HG02970 (cell line): ENCODE results near the gene ITPRIPL2.

Experiments
- ATAC-seq: cut with Tn5 transposase; IDR thresholded peaks from one replicate; pipeline ENCODE4 v1.9.1; 2021; ENCODE audit warnings: mild to moderate bottlenecking, moderate library complexity, moderate number of reproducible peaks; ENCODE audit not compliant: unreplicated experiment, low FRiP score

The ITPRIPL2 gene

DNA sequence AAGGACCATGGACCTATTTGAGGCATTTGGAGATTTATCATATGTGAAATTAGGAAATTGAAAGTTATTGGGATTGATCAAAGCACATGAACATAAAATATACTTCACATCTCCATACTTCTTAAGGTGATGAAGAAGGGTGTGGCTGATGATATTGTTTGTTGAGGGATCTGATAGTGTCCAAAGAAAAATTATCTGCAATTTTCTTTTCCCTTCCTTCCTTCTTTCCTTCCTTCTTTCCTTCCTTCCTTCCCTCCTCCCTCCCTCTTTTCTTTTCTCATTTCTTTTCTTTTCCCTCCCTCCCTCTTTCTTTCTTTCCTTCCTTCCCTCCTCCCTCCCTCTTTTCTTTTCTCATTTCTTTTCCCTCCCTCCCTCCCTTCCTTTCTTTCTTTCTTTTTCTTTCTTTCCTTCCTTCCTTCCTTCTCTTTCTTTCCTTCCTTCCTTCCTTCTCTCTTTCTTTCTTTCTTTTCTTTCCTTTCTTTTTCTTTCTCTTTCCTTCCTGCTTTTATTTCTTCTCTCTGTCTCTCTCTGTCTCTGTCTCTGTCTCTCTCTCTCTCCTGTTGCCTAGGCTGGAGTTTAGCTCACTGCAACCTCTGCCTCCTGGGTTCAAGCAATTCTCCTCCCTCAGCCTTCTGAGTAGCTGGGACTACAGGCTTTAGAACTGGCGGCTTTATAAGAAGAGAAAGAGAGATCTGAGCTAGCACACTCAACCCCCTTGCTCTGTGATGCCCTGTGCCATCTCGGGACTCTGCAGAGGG, 20.9 kb upstream of the ITPRIPL2 start:
- ATAC-seq = no peak

DNA sequence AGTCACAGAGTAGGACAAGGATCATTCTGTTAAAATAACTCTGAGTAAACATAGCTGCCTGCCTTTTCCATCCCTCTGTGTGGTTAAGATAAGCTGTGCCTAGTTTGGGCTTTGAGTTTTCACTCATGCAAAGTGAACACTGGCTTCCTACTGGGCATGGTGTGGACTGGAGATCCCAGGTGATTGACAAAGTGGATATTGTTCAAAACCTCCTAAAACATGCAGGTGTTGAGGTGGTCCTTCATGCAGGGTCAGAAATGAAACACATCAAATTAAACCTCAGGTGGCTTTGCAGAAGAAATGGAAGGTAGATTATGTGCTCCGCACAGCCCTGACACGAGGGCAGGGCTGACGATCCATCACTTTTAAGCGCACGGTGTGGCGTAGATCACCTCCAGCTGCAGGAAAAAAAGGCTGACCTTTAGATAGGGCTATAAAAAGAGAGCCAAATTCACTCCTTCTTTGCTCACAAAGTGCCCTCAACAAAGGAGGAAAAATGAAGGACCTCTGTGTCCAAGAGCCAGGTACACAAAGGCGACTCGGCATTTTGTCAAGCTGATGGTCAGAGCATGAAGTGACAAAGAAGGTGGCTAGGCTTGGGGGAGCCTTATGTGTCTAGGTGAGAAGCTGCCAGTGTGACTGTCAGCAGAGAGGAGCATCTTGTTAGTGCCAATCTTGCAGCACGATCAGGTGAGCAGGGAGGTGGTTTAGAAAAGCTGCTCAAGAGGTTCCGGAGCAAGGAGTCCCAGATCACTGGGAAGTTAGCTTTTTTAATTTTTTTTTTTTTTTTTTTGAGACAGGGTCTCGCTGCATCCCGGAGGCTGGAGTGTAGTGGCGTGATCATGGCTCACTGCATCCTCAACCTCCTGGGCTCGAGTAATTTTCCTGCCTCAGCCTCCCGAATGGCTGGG, 19.9 kb upstream of the ITPRIPL2 start:
- ATAC-seq = no peak

DNA sequence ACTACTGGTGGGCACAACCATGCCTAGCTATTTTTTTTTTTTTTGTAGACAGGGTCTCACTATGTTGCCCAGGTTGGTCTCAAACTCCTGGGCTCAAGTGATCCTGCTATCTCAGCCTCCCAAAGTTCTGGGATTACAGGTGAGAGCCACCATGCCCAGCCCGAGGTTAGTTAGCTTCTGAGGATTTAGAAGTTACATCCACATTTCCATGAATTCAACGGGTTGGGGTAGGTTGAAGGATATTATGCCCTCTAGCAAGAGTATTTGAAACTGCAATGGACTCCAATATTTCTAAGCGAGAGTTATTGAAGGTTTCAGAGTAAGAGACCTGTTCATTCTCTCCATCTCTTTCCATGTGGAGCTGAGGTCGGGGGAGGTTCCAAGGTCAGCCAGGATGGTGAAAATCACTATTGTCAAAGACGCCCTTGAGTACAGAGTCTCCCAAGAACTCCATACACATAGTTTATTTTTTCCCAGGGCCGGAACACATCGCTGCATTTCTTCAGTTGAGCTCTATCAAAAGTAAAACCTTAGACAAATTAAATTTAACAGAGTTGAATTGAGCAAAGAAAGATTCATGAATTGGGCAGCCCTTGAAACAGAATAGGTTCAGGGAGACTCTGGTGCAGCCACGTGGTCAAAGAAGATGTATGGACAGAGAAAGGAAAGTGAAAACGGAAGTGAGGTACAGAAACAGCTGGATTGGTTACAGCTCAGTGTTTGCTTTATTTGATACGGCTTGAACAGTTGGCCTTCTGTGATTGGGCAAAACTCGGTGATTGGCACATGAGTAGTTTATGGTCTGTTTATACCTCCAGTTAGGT, 19.0 kb upstream of the ITPRIPL2 start:
- no peak for ATAC-seq

DNA sequence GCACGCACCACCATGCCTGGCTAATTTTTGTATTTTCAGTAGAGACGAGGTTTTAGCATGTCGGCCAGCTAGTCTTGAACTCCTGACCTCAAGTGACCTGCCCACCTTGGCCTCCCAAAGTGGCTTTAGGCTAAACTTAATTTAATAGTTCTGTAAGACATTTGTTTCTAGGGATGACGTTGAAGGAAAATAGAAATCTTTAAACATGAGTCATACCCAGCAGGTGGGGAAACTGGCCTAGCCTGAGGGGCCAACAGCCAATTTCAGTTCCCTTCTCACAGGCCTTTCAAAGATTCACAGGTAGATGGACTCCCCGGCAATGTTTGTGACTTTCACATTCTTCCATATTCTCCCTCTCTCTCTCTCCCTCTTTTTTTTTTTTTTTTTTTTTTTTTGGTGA, 18.1 kb upstream of the ITPRIPL2 start:
- ATAC-seq = no peak

DNA sequence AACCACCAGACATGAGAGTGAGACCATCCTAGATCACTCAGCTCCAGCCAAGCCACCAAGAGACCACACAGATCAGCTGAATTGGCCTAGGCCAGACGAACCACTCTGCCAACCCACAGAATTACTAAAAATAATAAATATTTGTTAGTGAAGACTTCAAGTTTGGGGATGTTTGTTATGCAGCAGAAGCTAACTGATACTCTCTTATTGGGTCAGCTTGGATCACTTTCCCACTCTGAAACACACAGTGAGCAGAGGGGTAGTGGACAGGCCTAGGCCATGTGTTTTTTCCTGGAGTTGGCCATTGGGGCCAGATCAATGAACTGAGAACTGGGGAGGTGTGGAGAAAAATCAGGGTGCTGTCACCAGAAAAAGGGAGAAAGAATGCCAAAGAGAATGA, 15.6 kb upstream of the ITPRIPL2 start:
- no peak for ATAC-seq

DNA sequence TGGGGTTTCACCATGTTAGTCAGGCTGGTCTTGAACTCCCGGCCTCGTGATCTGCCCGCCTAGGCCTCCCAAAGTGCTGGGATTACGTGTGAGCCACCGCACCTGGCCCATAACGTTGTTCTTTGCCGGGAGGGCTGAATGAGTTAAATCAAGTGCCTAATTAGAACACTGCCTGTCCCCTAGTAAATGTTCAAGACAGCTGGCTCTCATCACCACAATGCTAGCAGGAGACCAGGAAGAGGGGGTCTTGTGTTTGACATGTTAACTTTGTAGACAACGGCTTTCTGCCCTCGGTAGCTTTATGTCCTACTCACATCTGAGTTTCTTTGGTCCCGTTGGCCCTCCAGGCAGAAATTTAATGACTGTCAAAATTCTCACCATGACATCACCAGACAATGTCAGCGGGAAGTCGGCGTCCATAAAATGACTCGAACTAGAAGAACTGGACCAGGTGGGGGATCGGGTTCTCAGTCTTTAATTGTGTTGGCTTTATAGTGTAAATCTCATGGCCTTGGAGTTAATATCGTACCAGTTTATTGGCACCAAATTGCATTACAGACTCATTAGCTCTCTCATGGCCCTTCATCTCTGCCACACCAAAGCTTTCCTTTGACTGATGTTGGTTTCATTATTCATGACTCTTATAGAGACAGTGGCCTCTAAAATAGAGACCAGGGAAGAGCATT, 11.4 kb upstream of the ITPRIPL2 start:
- no peak for ATAC-seq

DNA sequence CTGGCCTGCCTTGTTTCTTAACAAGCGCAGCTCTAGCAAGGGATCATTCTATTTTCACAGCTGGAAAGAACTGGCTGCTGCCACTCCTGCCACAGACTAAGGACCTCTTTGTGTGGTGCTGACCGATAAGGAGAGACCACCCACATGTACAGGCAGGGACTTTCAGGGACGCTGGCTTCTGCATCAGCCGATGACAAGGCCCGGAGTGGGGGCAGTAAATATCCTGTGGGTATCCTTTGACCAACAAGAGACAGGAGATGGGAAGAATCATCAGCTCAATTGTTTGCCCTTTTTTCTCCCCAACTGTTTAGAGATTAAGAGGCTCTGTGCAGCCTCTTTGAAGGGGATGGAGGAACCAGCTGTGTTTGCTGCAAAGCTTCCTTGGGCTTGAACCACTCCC, 9.2 kb upstream of the ITPRIPL2 start:
- ATAC-seq = no peak

DNA sequence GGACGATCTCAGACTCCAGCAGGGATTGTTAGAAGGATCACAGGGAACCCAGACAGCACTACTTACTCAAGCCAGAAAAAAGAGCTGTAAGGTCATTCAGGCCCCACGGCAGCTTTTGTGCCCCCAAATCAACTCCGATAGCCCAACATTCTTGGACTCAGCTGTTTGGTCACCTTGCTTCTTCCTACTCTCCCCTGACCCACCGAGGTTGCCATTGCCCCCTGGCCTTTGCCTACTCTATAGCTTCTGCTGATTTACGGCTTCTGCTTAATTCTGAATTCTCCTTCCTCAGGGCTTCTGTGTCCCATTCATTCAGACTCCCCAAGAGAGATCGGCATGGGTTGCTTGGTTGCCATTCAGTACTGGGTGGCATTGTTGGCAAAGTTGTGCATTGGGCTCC, 8.6 kb upstream of the ITPRIPL2 start:
- ATAC-seq = no peak

DNA sequence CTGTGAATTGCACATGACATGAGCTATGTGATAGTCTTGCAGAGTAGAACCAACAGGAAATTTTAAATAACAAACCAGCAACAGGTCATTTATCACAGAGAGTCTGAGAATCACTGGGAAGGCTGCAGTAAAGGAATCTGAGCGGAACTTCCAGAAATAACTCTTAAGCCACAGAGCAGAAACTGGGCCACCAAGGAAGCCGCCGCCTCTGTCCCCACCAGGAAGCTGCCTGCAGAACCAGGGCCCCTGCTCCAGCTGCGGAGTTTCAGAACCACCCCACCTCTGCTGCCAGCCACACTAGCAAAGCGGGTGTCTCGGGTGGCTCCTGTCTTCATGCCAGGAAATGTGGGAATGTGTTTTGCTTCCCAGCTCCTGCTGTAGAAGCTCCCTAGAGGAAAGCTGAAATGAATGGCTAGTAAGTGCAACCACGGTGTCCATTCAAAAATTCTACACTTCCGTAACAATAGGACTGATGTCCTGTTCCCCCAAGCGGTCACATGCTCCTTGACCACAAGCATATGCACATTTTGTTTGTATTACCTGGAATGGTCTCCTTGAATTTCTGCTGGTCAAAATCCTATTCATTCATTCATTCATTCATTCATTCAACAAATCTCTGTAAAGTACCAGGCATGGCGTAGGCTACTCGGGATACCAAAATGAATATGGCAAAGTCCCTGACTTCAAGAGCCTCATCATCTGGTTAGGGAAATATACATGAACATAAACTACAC, 7.7 kb upstream of the ITPRIPL2 start:
- ATAC-seq = no peak

DNA sequence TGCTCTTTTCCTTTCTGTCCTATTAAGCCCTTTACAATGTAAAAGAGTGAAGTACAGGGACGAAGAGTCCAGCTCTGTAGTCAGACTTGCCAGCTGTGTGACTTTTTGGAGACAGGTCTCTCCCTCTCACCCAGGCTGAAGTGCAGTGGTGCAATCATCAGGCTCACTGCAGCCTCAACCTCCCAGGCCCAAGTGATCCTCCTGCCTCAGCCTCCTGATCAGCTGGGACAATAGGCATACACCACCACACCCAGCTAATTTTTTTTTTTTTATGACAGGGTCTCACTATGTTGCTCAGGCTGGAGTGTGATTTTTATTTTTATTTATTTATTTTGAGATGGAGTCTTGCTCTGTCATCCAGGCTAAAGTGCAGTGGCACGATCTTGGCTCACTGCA, 7.1 kb upstream of the ITPRIPL2 start:
- no peak for ATAC-seq

DNA sequence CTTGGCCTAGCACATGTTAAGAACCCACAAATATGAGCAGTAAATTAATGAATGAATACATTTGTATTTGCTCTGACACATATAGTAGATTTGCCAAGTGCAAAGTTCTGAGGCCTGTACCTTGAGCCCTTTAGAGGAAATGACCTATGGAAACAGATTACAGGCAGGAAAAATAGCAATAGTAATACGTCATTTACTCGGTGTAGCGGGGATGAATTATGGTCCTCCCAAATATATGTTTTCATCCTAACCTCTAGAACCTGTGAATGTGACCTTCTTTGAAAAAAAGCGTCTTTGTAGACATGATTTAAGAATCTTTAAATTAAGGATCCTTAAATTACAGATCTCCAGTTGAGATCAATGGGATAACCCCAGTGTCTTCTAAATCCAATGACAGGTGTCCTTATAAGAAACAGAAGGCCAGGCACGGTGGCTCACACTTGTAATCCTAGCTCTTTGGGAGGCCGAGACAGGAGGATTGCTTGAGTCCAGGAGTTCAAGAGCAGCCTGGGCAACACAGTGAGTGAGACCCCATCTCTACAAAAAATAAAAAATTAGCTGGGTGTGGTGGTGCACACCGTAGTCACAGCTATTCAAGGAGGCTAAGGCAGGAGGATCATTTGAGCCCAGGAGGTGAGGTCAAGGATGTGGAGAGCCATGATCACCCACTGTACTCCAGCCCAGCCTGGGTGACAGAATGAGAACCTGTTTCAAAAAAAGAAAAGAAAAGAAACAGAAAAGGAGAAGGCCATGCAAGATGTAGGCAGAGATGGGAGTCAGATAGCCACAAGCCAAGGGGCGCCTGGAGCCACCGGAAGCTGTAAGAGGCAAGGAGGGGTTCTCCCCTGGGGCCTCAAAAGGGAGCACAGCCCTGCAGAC, 5.1 kb upstream of the ITPRIPL2 start:
- no peak for ATAC-seq

DNA sequence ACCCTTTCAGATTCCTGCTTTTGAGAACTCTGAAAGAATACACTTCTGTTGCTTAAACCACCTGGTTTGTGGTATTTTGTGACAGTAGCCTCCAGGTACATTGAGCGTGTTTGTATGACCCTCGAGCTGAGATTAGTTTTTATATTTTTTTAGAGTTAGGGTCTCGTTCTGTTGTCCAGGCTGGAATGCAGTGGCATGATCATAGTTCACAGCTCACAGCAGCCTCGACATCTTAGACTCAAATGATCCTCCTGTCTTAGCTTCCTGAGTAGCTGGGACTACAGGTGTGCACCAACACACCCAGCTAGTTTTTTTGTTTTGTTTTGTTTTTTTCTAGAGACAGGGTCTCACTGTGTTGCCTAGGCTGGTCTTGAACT, 4.5 kb upstream of the ITPRIPL2 start:
- no peak for ATAC-seq

DNA sequence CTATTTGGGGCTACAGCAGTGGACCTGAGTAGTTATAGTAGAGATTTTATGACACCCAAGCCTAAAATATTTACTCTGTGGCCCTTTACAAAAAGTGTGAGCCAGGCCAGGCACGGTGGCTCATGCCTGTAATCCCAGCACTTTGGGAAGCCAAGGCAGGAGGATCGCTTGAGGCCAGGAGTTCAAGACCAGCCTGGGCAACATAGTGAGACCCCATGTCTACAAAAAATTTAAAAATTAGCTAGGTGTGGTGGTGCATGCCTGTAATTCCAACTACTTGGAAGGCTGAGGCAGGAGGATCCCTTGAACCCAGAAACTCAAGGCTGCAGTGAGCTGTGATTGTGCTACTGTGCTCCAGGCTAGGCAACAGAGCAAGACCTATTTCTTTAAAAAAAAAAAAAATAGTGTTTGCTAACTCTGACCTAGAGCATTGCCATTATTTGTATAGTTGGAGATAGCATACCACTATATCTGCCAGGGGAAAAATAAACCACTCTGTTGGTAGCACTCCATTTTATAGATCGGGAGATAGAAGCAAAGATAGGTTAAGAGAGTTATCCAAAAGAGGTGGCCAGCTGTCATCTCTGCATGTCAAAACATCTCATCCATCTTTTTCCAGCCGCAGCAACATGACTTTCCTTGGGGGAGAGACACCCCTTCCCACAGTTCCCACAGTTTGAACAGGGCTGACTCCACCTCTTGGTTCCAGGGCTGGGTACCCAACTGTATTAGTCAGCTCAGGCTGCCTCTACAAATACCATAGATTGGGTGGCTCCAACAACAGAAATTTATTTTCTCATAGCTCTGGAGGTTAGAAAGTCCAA, 3.0 kb upstream of the ITPRIPL2 start:
- ATAC-seq = no peak

DNA sequence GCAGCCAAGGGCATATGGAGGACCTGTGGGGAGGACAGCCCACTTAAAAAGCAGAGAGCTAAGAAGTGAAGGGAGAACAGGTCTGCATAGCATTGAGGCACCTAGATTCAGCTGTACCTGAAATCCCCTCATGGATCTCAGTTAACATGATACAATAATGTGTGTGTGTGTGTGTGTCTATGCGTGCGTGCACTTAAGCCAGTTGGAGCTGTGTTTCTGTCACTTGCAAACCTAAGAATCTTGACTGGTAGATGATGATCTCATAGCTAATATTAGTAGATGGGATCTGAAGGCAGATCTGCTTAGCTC, 1.7 kb upstream of the ITPRIPL2 start:
- ATAC-seq = no peak

DNA sequence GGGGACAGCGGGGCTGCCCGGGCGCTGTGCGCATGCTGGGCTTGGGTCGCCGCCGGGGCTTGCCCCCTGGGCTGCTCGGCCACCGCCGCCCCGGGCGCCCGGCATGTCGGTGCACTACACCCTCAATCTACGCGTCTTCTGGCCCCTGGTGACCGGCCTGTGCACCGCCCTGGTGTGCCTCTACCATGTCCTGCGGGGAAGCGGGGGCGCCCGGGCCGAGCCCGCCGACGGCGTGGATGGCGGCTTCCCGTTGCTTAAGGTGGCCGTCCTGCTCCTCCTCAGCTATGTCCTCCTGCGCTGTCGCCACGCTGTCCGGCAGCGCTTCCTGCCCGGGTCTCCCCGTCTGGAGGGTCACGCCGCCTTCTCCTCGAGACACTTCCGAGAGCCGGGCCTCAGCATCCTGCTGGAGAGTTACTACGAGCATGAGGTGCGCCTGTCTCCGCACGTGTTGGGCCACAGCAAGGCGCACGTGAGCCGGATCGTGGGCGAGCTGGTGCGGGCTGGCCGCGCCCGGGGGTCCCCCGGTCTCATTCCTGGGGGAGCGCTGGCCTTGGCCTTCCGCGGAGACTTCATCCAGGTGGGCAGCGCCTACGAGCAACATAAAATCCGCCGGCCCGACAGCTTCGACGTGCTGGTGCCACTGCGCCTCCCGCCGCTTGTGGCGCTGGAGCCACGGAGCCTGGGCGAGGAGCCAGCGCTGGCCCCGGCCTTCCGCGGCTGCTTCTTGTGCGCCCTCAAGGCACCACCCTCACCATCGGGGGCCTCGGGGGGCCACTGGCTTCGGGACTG, 789 bp downstream of the ITPRIPL2 start:
- ATAC-seq = no peak

DNA sequence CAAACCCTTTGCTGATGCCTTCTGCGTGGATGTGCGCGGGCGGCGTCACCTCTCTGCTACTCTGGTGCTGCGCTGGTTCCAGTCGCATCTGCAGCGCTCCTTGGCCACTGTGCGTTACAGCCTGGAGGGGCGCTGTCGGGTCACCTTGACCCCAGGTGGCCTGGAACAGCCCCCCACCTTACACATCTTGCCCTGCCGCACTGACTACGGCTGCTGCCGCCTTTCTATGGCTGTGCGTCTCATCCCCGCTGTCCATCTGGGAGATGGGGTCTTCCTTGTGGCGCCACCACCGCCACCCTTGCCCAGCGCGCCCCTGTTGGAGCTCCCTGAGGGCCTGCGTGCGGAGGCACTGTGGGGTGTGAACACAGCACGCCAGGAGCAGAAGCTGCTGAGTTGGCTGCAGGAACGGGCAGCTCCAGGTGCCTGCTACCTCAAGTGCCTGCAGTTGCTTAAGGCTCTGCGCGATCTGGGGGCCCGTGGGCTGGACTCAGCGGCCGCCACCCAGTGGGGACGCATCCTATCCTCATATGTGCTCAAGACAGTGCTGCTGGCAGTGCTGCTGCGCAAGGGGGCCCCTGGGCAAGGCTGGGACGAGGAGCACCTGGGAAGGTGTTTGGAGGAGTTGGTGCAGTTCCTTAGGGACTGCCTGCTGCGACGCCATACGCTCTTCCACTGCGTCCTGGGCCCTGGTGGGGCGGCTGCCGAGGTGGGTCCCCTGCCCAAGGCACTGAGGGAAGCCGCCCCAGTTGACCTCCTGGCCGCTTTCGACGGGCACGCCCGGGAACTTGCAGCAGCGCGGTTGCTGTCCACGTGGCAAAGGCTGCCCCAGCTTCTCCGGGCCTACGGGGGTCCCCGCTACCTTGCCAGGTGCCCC, 1.6 kb downstream of the ITPRIPL2 start:
- no peak for ATAC-seq
